ENCODE measurements around the gene MOCS1. TPM values are rescaled to one million over a fixed set of nuclear protein-coding genes. Genes with fewer than 3 reads are reported as not detected.
A peak's percentile ranks its signal among the peaks of the same experiment; 100 is the strongest.

The MOCS1 gene
- total RNA-seq, 2 experiments from 2014 or later, result 0.51 to 0.76 TPM

DNA sequence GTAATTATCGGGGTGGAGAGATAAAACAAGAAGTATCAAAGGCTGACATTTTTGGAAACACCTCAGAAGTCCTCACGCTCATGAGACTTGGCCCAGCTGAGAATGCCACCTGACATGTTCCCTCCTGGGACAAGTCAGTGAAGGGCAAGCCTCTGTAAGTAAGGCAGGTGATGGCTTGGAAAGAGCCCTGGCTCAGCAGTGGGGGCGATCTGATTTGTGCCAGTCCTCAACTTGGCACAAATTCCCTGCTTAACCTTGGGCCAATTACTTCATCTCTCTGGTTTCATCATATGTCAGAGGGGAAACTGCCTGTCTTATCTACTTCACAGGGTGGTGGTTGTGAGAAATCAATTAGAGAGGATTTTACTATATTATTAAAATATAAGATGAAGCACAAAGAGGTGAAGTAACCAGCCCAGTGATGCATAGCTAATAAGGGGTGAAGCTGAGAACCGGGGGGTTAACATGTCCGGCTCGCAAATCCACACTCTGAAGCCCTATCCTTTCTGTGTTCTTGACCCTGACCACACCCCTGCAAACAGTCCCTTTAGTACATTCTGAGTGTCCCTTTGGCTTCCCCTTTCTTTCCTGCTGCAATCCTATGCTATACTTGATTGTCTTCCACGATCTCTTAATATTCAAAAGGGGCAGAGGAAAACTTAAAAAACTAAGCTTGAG lies 8.8 kb upstream of the MOCS1 start:
- Mint-ChIP-seq H3K27ac (no peak overlapping the region), H3K4me3 (no peak overlapping the region), H3K4me1 (ENCODE audit: low read depth) (no peaks in the 10 kb centered on the region), H3K27me3 (no peaks in the 10 kb centered on the region), H3K9me3 (no peaks in the 10 kb centered on the region), H3K36me3 (no peaks in the 10 kb centered on the region)
- no peak for DNase-seq
- CTCF ChIA-PET, result no interaction called here
- intact Hi-C loops (cut with micrococcal nuclease), result no loop called here
- POLR2A ChIA-PET, result no interaction called here

DNA sequence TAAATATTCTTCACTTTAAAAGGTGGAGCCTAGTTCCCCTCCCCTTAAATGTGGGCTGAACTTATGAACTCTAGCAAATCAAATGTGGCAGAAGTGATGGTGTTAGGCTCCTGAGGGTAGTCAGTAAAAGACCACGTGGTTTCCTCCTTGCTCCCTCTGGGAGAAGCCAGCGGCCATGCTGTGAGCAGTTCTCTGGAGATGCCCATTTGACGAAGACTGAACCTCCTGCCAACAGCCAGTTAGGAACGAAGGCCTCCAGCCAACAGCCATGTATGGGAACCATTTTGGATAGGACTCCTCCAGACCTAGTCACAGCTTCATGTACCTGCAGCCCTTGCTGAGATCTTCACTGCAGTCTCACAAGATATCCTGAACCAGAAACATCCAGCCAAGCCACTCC lies 7.6 kb upstream of the MOCS1 start:
- Mint-ChIP-seq H3K4me3 (no peak overlapping the region), H3K27me3 (peaks cover 6% of the 10 kb centered on the region), H3K36me3 (no peaks in the 10 kb centered on the region), H3K4me1 (ENCODE audit: low read depth) (no peaks in the 10 kb centered on the region), H3K9me3 (no peaks in the 10 kb centered on the region), H3K27ac (no peak overlapping the region)
- ChIA-PET POLR2A (interaction anchor here (1.1 kb wide), 1 partner anchor 161 kb away, joined by 3 read pairs; no protein-coding TSS in a partner anchor), CTCF (no interaction called here)
- DNase-seq, result no peak
- intact Hi-C loops (cut with micrococcal nuclease), result no loop called here

DNA sequence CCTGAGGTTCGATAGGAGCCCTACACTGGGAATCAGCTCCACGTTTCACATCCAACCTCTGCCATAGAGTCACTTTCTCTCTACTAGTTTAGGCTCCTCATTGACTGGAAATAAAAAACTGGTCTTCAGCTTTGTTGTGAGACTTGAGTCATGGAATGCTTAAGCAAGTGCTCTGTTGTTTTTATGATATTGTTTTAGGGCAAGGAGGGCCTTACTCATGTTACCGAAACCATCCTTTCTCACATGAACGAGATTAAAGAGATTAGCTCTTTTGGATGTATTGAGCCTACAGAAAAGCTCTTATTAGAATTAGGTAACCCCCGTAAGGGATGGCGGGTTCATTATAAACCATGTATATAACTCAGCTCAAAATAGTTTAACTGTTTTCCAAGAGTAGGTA lies 6.9 kb upstream of the MOCS1 start:
- Mint-ChIP-seq H3K4me3 (no peak overlapping the region), H3K36me3 (no peaks in the 10 kb centered on the region), H3K27ac (no peak overlapping the region), H3K27me3 (peaks cover 9% of the 10 kb centered on the region), H3K4me1 (ENCODE audit: low read depth) (no peaks in the 10 kb centered on the region), H3K9me3 (no peaks in the 10 kb centered on the region)
- intact Hi-C loops (cut with micrococcal nuclease), result no loop called here
- no peak for DNase-seq
- ChIA-PET POLR2A (interaction anchor here (1.1 kb wide), 1 partner anchor 162 kb away, joined by 3 read pairs; no protein-coding TSS in a partner anchor), CTCF (no interaction called here)

DNA sequence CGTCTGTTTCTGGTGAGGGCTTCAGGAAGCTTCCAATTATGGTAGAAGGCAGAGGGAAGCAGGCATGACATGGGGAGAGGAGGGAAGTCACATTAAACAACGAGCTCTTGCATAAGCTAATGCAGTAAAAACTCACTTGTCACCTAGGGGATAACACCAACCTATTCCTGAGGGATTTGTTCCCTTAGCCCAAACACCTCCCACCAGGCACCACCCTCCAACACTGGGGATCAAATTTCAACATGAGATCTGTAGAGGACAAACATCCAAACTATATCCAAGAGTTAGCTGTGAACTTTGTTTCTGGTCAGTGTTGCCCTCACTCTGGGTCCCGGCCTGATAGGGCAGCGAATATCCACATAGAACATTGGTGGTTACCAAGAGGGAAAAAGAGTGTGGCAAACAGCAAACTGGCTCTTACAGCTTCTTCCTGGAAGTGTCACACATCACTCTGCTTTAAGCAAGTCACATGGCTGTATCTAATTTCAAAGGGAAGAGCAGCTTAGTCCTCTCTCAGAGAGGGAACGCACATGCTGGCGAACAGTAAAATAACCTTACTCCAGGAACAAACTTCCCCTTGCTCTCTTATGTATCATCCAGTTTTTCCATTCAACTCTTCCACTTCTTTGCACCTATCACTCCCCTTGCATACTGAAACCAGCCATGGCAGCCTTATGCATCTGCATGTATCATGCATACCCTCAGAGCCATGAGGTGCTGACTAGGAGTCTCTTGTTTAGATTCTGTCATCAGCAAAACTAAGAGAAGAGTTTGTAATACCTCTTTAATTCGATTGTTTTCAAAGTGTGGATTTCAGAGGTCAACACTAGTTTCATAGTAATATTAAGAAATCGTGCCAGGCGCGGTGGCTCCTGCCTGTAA lies 4.8 kb upstream of the MOCS1 start:
- H3K27me3 Mint-ChIP-seq, result peaks cover 21% of the 10 kb centered on the region
- DNase-seq, result no peak
- intact Hi-C loops (cut with micrococcal nuclease), result no loop called here
- ChIA-PET POLR2A (no interaction called here), CTCF (no interaction called here)
- peaks cover 2% of the 10 kb centered on the region for H3K4me1 Mint-ChIP-seq (ENCODE audit: low read depth)
- H3K9me3 Mint-ChIP-seq, result no peaks in the 10 kb centered on the region
- no peak overlapping the region for H3K27ac Mint-ChIP-seq
- H3K36me3 Mint-ChIP-seq, result no peaks in the 10 kb centered on the region
- H3K4me3 Mint-ChIP-seq, result no peak overlapping the region

DNA sequence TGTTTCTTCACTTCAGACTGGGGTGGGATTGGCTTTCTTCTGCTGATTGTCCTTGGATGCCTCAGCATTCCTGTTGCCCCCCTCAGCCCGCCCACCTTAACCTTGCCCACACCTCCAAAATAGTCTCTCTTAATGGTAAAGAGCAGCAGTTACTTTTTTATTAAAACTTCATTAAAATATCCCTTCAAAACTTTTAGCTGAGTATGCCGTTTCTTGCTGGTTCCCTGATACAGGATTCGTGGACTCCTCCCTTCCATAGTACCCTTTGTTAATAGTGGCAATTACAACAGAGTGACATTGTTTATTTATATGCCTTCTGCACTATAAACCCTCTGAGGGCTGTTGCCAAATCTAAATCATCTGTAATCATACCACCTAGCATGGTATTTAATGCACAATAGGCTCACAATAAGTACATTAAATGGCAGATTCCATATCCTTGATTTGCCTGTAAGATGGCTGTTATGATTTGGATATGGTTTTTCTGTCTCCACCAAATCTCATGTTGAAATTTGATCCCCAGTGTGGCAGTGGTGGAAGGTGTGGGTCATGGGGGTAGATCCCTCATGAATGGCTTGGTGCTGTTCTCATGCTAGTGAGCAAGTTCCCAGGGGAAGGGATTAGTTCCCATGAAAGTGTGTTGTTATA lies 3.5 kb upstream of the MOCS1 start:
- no peaks in the 10 kb centered on the region for H3K36me3 Mint-ChIP-seq

DNA sequence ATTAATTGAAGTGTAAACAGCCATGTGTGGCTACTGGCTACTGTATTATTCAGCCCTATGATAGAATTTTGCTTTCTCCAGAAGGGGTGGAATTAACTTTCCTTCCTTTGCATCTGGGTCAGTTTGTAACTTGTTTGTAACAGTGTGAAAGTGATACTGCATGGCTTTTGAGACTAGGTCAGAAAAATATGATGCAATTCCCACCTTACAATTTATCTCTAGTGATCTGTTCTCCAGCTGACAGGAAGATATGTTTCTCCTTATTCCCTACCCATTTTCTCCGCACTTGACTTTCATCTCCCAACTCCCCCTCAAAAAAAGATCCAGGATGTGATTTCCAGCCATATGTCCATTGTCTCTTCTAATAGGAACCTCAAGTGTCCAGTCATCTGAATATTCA lies 2.6 kb upstream of the MOCS1 start:
- intact Hi-C loops (cut with micrococcal nuclease), result no loop called here
- no peak for DNase-seq
- ChIA-PET CTCF (no interaction called here), POLR2A (no interaction called here)
- H3K4me1 Mint-ChIP-seq (ENCODE audit: low read depth), result peaks cover 2% of the 10 kb centered on the region
- peaks cover 35% of the 10 kb centered on the region for H3K27me3 Mint-ChIP-seq
- H3K27ac Mint-ChIP-seq, result no peak overlapping the region
- H3K4me3 Mint-ChIP-seq, result no peak overlapping the region
- H3K36me3 Mint-ChIP-seq, result no peaks in the 10 kb centered on the region
- no peaks in the 10 kb centered on the region for H3K9me3 Mint-ChIP-seq

More for the DNA sequence above, 3.5 kb upstream of the MOCS1 start:
- H3K4me1 Mint-ChIP-seq (ENCODE audit: low read depth), result peaks cover 2% of the 10 kb centered on the region
- no peak for DNase-seq
- peaks cover 29% of the 10 kb centered on the region for H3K27me3 Mint-ChIP-seq
- no peak overlapping the region for H3K27ac Mint-ChIP-seq
- intact Hi-C loops (cut with micrococcal nuclease), result no loop called here
- no peaks in the 10 kb centered on the region for H3K9me3 Mint-ChIP-seq
- CTCF ChIA-PET, result no interaction called here
- no peak overlapping the region for H3K4me3 Mint-ChIP-seq
- POLR2A ChIA-PET, result no interaction called here

DNA sequence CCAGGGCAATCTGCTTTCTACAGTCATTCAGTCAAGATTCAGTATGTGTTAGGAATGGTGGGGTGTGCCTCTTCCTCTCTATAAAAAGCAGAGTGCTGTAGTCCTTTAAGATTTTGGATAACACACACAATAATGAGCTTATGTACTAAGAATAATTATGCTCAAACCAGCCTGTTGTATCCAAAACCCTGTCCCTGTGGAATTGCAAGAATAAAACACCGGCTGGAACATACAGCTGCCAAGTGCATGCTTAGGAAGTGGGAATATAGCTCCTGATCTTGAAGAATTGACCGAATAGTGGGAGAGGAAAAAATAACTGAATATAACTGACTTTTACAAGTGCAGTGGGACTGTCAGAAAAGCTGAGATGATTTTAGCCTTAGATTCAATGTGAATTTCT lies 979 bp upstream of the MOCS1 start:
- no peaks in the 10 kb centered on the region for H3K36me3 Mint-ChIP-seq
- POLR2A ChIA-PET, result no interaction called here
- H3K9me3 Mint-ChIP-seq, result no peaks in the 10 kb centered on the region
- CTCF ChIA-PET, result no interaction called here
- no peak overlapping the region for H3K27ac Mint-ChIP-seq
- intact Hi-C loops (cut with micrococcal nuclease), result no loop called here
- no peak for DNase-seq
- H3K27me3 Mint-ChIP-seq, result peaks cover 36% of the 10 kb centered on the region
- peaks cover 2% of the 10 kb centered on the region for H3K4me1 Mint-ChIP-seq (ENCODE audit: low read depth)
- no peak overlapping the region for H3K4me3 Mint-ChIP-seq

DNA sequence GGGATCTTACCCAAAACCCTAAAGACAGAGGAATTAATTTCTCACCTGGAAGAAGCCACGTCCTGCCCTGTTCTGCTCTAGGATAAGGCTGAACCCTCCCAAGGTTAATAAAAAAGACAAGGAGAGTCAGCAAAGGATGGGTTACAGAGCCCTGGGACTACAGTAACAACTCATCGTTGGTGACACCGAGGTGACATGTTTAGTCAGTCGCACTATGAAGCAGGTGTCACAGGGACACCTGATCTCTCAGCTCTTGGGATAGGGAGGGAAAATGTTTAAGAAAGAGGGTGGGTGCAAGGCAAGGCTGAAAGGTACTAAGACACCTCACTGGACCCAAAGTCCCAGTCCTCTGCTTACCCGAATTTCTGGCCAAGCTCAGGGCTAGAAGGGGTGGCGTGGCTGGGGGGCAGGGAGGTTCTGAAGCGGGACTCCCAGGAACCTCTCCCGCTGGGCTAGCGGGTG lies 562 bp downstream of the MOCS1 start:
- Mint-ChIP-seq H3K4me1 (ENCODE audit: low read depth) (peaks cover 2% of the 10 kb centered on the region), H3K9me3 (no peaks in the 10 kb centered on the region), H3K4me3 (peak overlapping the region; percentile 33), H3K36me3 (no peaks in the 10 kb centered on the region), H3K27me3 (peaks cover 40% of the 10 kb centered on the region), H3K27ac (no peak overlapping the region)
- intact Hi-C loops (cut with micrococcal nuclease), result no loop called here
- POLR2A ChIA-PET, result no interaction called here
- DNase-seq, result no peak
- CTCF ChIA-PET, result no interaction called here

DNA sequence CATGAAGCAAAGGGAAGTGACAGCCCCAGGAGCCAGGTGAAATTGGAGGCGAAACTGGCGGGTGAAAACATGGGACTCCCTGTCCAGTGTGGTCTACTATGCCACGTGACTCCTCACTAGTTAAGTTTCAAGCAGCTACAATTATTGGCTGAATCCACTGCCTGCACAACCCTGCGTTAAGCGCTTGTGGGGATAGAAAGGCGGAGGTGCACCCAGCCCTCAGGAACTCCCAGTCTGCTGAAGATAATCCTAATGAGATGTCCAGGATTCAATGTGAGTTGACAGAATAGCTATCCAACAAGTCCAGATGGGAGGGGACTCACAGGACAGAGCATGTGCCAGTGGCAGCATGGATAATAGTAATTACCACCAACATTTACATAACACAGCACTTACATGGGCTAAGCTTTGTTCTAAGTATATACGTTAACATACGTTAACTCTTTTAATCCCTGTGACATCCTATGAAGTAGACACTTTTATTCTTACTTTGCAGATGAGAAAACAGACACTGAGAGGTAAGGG lies 1.8 kb downstream of the MOCS1 start:
- Mint-ChIP-seq H3K4me1 (ENCODE audit: low read depth) (peaks cover 2% of the 10 kb centered on the region), H3K9me3 (no peaks in the 10 kb centered on the region), H3K27me3 (peaks cover 38% of the 10 kb centered on the region), H3K27ac (no peak overlapping the region), H3K36me3 (no peaks in the 10 kb centered on the region), H3K4me3 (no peak overlapping the region)
- intact Hi-C loops (cut with micrococcal nuclease), result no loop called here
- CTCF ChIA-PET, result interaction anchor here (1.5 kb wide), 1 partner anchor 67 kb away, joined by 3 read pairs; no protein-coding TSS in a partner anchor
- POLR2A ChIA-PET, result no interaction called here
- DNase-seq, result no peak

DNA sequence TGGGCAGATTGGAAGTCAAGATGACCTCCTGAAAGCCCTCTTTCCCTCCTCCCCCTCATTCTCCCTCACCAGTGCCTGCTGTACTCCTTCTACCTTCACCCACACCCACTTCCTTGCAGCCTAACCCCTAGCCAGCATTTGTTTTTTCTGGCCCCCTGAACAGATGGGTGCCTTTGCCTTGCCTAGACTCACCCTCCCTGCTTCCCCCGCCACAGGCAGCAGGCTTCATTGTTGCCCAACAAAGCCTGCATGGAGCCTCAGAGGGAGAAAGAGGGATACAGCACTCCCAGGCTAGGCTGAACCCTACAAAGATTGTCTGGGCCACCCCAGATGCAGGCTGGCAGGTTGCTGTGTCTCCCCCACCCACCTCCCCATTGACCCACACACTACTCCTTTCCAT lies 2.7 kb downstream of the MOCS1 start:
- H3K27ac Mint-ChIP-seq, result no peak overlapping the region
- peaks cover 34% of the 10 kb centered on the region for H3K27me3 Mint-ChIP-seq
- H3K36me3 Mint-ChIP-seq, result no peaks in the 10 kb centered on the region
- intact Hi-C loops (cut with micrococcal nuclease), result no loop called here
- CTCF ChIA-PET, result interaction anchor here (1.5 kb wide), 1 partner anchor 66 kb away, joined by 3 read pairs; no protein-coding TSS in a partner anchor
- no peak for DNase-seq
- POLR2A ChIA-PET, result interaction anchor here (0.6 kb wide), 1 partner anchor 46 kb away, joined by 3 read pairs; no protein-coding TSS in a partner anchor
- no peak overlapping the region for H3K4me3 Mint-ChIP-seq
- peaks cover 2% of the 10 kb centered on the region for H3K4me1 Mint-ChIP-seq (ENCODE audit: low read depth)
- H3K9me3 Mint-ChIP-seq, result no peaks in the 10 kb centered on the region

DNA sequence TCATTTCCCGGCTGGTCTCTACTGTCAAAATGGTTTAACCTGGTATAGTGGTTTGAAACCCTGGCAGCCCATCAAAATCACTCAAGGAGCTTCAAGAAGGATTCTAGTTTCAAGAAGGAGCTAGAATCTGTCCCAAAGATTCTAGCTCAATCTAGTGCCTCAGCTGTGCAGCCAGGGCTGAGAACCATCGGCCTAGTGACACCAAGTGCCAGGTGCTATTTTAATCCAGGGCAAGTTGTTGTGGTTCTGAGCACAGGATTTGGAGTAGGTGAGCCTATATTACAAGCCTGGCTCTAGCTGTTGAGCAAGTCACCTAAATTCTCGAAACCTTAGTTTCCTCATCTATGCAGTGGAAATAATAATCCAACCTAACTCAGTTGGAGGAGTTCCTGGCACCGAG lies 3.7 kb downstream of the MOCS1 start:
- ChIA-PET POLR2A (no interaction called here), CTCF (no interaction called here)
- Mint-ChIP-seq H3K27ac (no peak overlapping the region), H3K36me3 (no peaks in the 10 kb centered on the region), H3K4me3 (no peak overlapping the region), H3K27me3 (peaks cover 27% of the 10 kb centered on the region), H3K4me1 (ENCODE audit: low read depth) (peaks cover 2% of the 10 kb centered on the region), H3K9me3 (peaks cover 4% of the 10 kb centered on the region)
- intact Hi-C loops (cut with micrococcal nuclease), result no loop called here
- DNase-seq, result no peak

DNA sequence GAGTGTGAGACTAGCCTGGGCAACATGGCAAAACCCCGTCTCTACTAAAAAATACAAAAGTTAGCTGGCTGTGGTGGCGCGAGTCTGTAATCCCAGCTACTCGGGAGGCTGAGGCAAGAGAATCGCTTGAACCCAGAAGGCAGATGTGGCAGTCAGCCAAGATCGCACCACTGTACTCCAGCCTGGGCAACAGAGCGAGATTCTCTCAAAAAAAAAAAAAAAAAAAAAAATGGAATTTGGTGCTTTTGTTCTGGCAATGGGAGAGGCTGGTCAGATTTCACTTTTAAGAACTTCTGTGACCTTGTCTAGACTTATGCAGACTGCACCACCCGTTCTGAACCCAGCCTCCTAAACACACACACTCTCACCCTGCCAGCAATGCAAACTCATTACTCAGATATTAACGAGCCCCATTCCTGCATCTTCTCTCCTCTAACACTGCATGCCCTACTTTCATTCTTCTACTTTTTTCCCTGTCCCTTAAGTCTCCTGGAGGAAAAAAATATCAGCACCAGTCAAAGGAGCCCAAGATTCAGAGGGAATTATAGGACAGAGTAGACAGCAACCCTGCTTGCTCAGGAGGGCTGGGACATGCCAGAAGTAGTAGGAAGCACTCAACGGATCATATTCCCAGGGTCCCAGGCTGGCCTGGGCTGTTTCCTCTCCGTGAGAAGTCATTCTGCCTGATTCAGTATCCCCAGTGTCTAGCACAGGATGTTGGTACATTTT lies 4.4 kb downstream of the MOCS1 start:
- ChIA-PET POLR2A (no interaction called here), CTCF (no interaction called here)
- Mint-ChIP-seq H3K4me1 (ENCODE audit: low read depth) (peaks cover 2% of the 10 kb centered on the region), H3K27ac (no peak overlapping the region), H3K9me3 (peaks cover 4% of the 10 kb centered on the region), H3K36me3 (no peaks in the 10 kb centered on the region), H3K4me3 (no peak overlapping the region), H3K27me3 (peaks cover 21% of the 10 kb centered on the region)
- intact Hi-C loops (cut with micrococcal nuclease), result no loop called here
- DNase-seq, result no peak
